ENCODE data around the gene MAP4K3.

MAP4K3 gene

GRCh38 chr2:39394516-39394961, 42.5 kb downstream of the MAP4K3 start:
- CTCF ChIA-PET = interaction anchor here (0.6 kb wide), 1 partner anchor 22 kb away, joined by 4 read pairs; no protein-coding TSS in a partner anchor
- H3K4me3 ChIP-seq (ENCODE audit: low read depth, low read length) = no peak overlapping the region
- H3K9me3 ChIP-seq (ENCODE audit: control insufficient read depth, insufficient read depth, low read depth, low read length) = no peaks in the 10 kb centered on the region
- TF ChIP-seq ZNF837 (tag by site-specific recombination; IDR thresholded peaks at IDR 0.05) (no peak), EGR2 (tag by site-specific recombination; IDR thresholded peaks at IDR 0.05; ENCODE audit: low read depth) (no peak), ZNF426 (tag by site-specific recombination; IDR thresholded peaks at IDR 0.05) (no peak), ZNF677 (tag by site-specific recombination; IDR thresholded peaks at IDR 0.05) (no peak), OSR2 (tag by site-specific recombination; IDR thresholded peaks at IDR 0.05) (no peak), ZNF596 (tag by site-specific recombination; IDR thresholded peaks at IDR 0.05) (no peak), PATZ1 (tag by site-specific recombination; IDR thresholded peaks at IDR 0.05) (no peak), FEZF1 (tag by site-specific recombination; IDR thresholded peaks at IDR 0.05) (no peak), ZNF112 (tag by site-specific recombination; IDR thresholded peaks at IDR 0.05) (no peak), ZNF571 (tag by site-specific recombination; IDR thresholded peaks at IDR 0.05) (no peak), ZFP3 (tag by site-specific recombination; IDR thresholded peaks at IDR 0.05; ENCODE audit: low read depth) (no peak), AEBP2 (tag by site-specific recombination; IDR thresholded peaks at IDR 0.05; ENCODE audit: borderline replicate concordance) (no peak), ZNF404 (tag by site-specific recombination; IDR thresholded peaks at IDR 0.05) (no peak)
- POLR2A ChIA-PET = no interaction called here
- H3K27ac ChIP-seq (ENCODE audit: extremely low read depth, low read depth, low read length) = no peak overlapping the region
- peaks cover 14% of the 10 kb centered on the region for H3K4me1 ChIP-seq (ENCODE audit: control insufficient read depth, insufficient read depth, low read length)
- H3K36me3 ChIP-seq (ENCODE audit: control insufficient read depth in 2 of 2, insufficient read depth in 1 of 2, low read length in 2 of 2) = no peaks in the 10 kb centered on the region

- POLR2A ChIA-PET = no interaction called here
- peaks cover 19% of the 10 kb centered on the region for H3K4me1 ChIP-seq (ENCODE audit: control insufficient read depth, insufficient read depth, low read length)
- CTCF ChIA-PET = no interaction called here
- H3K9me3 ChIP-seq (ENCODE audit: control insufficient read depth, insufficient read depth, low read depth, low read length) = no peaks in the 10 kb centered on the region
- TF ChIP-seq WT1 (tag by site-specific recombination; IDR thresholded peaks at IDR 0.05) = no peak
- peak; percentile 20; the same call in 1 of the 2 replicates for TF ChIP-seq MZF1 (tag by site-specific recombination; IDR thresholded peaks at IDR 0.05; ENCODE audit: borderline replicate concordance)
- peak; percentile 58 for TF ChIP-seq SETDB1 (IDR thresholded peaks at IDR 0.05; ENCODE audit: insufficient read length, low read length)
- TF ChIP-seq ZNF423 (tag by site-specific recombination; IDR thresholded peaks at IDR 0.05) = no peak
- no peak for TF ChIP-seq HIC1 (tag by site-specific recombination; IDR thresholded peaks at IDR 0.05)
- H3K36me3 ChIP-seq (ENCODE audit: control insufficient read depth in 2 of 2, insufficient read depth in 1 of 2, low read length in 2 of 2) = no peaks in the 10 kb centered on the region
- no peak overlapping the region for H3K27ac ChIP-seq (ENCODE audit: extremely low read depth, low read depth, low read length)
- H3K4me3 ChIP-seq (ENCODE audit: low read depth, low read length) = no peak overlapping the region
Observed at GRCh38 chr2:39392672-39393071, 44.4 kb downstream of the MAP4K3 start.
